DOHH2 (cell line): Measurements from ENCODE around the gene CCNF.

Experiments
- H3F3A ChIP-seq: fragments of 200-600 bp; sonication (generic), shearing (Covaris generic); 2 replicates; pipeline ENCODE4 v1.6.0; 2016; ENCODE audit warnings: antibody characterized with exemption, mild to moderate bottlenecking; ENCODE audit not compliant: control insufficient read depth, insufficient read depth
- H3K27ac ChIP-seq: fragments of 200-600 bp; sonication (generic); 2 replicates; pipeline ENCODE4 v1.5.1; 2014; ENCODE audit warnings: low read depth, mild to moderate bottlenecking, low read length, moderate library complexity
- H3K27me3 ChIP-seq: fragments of 200-600 bp; sonication (generic); 2 replicates; pipeline ENCODE4 v1.6.1; 2014; ENCODE audit warnings: mild to moderate bottlenecking, low read length, mixed read lengths; ENCODE audit not compliant: control insufficient read depth
- H3K36me3 ChIP-seq: fragments of 200-600 bp; sonication (generic); 2 replicates; pipeline ENCODE4 v1.6.1; 2014; ENCODE audit warnings: mild to moderate bottlenecking, low read length, moderate library complexity, mixed read lengths; ENCODE audit not compliant: control insufficient read depth
- H3K4me1 ChIP-seq: fragments of 200-600 bp; sonication (generic); 2 replicates; pipeline ENCODE4 v1.6.1; 2014; ENCODE audit warnings: mild to moderate bottlenecking, low read length, mixed read lengths; ENCODE audit not compliant: control insufficient read depth
- H3K4me2 ChIP-seq: fragments of 200-600 bp; sonication (generic); 2 replicates; pipeline ENCODE4 v1.6.0; 2014; ENCODE audit warnings: mild to moderate bottlenecking, low read length, moderate library complexity
- H3K4me3 ChIP-seq: fragments of 200-600 bp; sonication (generic); 2 replicates; pipeline ENCODE4 v1.5.1; 2014; ENCODE audit warnings: mild to moderate bottlenecking, low read length, mixed read lengths
- H3K79me2 ChIP-seq: fragments of 200-600 bp; sonication (generic); 2 replicates; pipeline ENCODE4 v1.6.1; 2014; ENCODE audit warnings: mild to moderate bottlenecking, low read length, mixed read lengths; ENCODE audit not compliant: control insufficient read depth
- H3K9me2 ChIP-seq: fragments of 200-600 bp; sonication (generic); replicated peaks from 2 replicates; pipeline ENCODE4 v1.6.1; 2014; ENCODE audit warnings: mild to moderate bottlenecking, low read length, mixed read lengths; ENCODE audit not compliant: control insufficient read depth
- H3K9me3 ChIP-seq: fragments of 200-600 bp; sonication (generic); 2 replicates; pipeline ENCODE4 v1.6.1; 2014; ENCODE audit warnings: antibody characterized with exemption, low read length, mixed read lengths; ENCODE audit not compliant: control insufficient read depth, insufficient read depth
- H4K20me1 ChIP-seq: fragments of 200-600 bp; sonication (generic); 2 replicates; pipeline ENCODE4 v1.6.0; 2014; ENCODE audit warnings: low read depth, mild to moderate bottlenecking, antibody characterized with exemption, low read length, moderate library complexity; ENCODE audit not compliant: control insufficient read depth, insufficient read depth
- CTCF ChIP-seq: fragments of 200-600 bp; sonication (generic); IDR thresholded peaks from one replicate; pipeline ENCODE4 v1.5.1; 2014; ENCODE audit warnings: antibody characterized with exemption, mild to moderate bottlenecking, low read depth, low read length; ENCODE audit not compliant: poor library complexity, severe bottlenecking
- EZH2phosphoT487 ChIP-seq: fragments of 200-600 bp; sonication (generic); IDR thresholded peaks from 2 replicates; pipeline ENCODE4 v1.6.1; 2017; ENCODE audit warnings: borderline replicate concordance, mild to moderate bottlenecking, antibody characterized with exemption, low read length, moderate library complexity, mixed read lengths

CCNF gene

GRCh38 chr16:2462031-2462866, 33.0 kb downstream of the CCNF start:
- H3K27me3 ChIP-seq, result no peaks in the 10 kb centered on the region
- H3K27ac ChIP-seq, result no peak overlapping the region
- H3K9me2 ChIP-seq, result no peaks in the 10 kb centered on the region
- H3K79me2 ChIP-seq, result peaks cover 21% of the 10 kb centered on the region
- H3F3A ChIP-seq, result peaks cover 26% of the 10 kb centered on the region
- no peaks in the 10 kb centered on the region for H3K9me3 ChIP-seq
- H3K4me3 ChIP-seq, result no peak overlapping the region
- H3K4me2 ChIP-seq, result 0 out of 2 replicates have a peak overlapping the region, but pooled peaks have one; percentile 95
- peaks cover 38% of the 10 kb centered on the region for H3K36me3 ChIP-seq
- peaks cover 58% of the 10 kb centered on the region for H3K4me1 ChIP-seq
- TF ChIP-seq EZH2phosphoT487 (no peak), CTCF (no peak)
- no peaks in the 10 kb centered on the region for H4K20me1 ChIP-seq

- H3K27ac ChIP-seq, result no peak overlapping the region
- H3K79me2 ChIP-seq, result peaks cover 21% of the 10 kb centered on the region
- H3K4me3 ChIP-seq, result no peak overlapping the region
- H3K27me3 ChIP-seq, result no peaks in the 10 kb centered on the region
- peaks cover 20% of the 10 kb centered on the region for H3F3A ChIP-seq
- no peaks in the 10 kb centered on the region for H4K20me1 ChIP-seq
- H3K4me1 ChIP-seq, result peaks cover 64% of the 10 kb centered on the region
- H3K36me3 ChIP-seq, result peaks cover 24% of the 10 kb centered on the region
- no peaks in the 10 kb centered on the region for H3K9me3 ChIP-seq
- H3K9me2 ChIP-seq, result no peaks in the 10 kb centered on the region
- H3K4me2 ChIP-seq, result no peak overlapping the region
- TF ChIP-seq CTCF (no peak), EZH2phosphoT487 (no peak)
Measured at GRCh38 chr16:2464333-2464732, 35.1 kb downstream of the CCNF start.

GRCh38 chr16:2465653-2466415, 36.6 kb downstream of the CCNF start:
- no peak overlapping the region for H3K27ac ChIP-seq
- no peak overlapping the region for H3K4me2 ChIP-seq
- H3K9me3 ChIP-seq, result no peaks in the 10 kb centered on the region
- H3K79me2 ChIP-seq, result peaks cover 14% of the 10 kb centered on the region
- H3K36me3 ChIP-seq, result peaks cover 20% of the 10 kb centered on the region
- no peak overlapping the region for H3K4me3 ChIP-seq
- no peaks in the 10 kb centered on the region for H4K20me1 ChIP-seq
- TF ChIP-seq CTCF (peak; percentile 60), EZH2phosphoT487 (no peak)
- H3F3A ChIP-seq, result peaks cover 29% of the 10 kb centered on the region
- H3K4me1 ChIP-seq, result peaks cover 67% of the 10 kb centered on the region
- H3K27me3 ChIP-seq, result no peaks in the 10 kb centered on the region
- H3K9me2 ChIP-seq, result no peaks in the 10 kb centered on the region
